ENCODE results near the gene PPP2R2C. TPM values are rescaled to one million over a fixed set of nuclear protein-coding genes. Genes with fewer than 3 reads are reported as not detected.

The PPP2R2C gene
- total RNA-seq, 2 donors from 2014 or later, result not detected

GRCh38 chr4:6500481-6501140, 28.2 kb upstream of the PPP2R2C start:
- no peak for ATAC-seq (replicated peaks)
- H3K4me3 Mint-ChIP-seq, result no peak overlapping the region
- H3K27me3 Mint-ChIP-seq, result peaks cover 22% of the 10 kb centered on the region
- H3K9me3 Mint-ChIP-seq, result peaks cover 12% of the 10 kb centered on the region
- H3K27ac Mint-ChIP-seq, result no peak overlapping the region
- no peaks in the 10 kb centered on the region for H3K36me3 Mint-ChIP-seq (ENCODE audit: low read depth)
- no peaks in the 10 kb centered on the region for H3K4me1 Mint-ChIP-seq

GRCh38 chr4:6499238-6499600, 26.8 kb upstream of the PPP2R2C start:
- ATAC-seq (replicated peaks), result no peak
- Mint-ChIP-seq H3K4me3 (no peak overlapping the region), H3K4me1 (no peaks in the 10 kb centered on the region), H3K27me3 (peaks cover 25% of the 10 kb centered on the region), H3K27ac (no peak overlapping the region), H3K36me3 (ENCODE audit: low read depth) (no peaks in the 10 kb centered on the region), H3K9me3 (peaks cover 12% of the 10 kb centered on the region)

GRCh38 chr4:6498511-6499237, 26.3 kb upstream of the PPP2R2C start:
- no peak for ATAC-seq (replicated peaks)

GRCh38 chr4:6497796-6498195, 25.4 kb upstream of the PPP2R2C start:
- Mint-ChIP-seq H3K4me1 (no peaks in the 10 kb centered on the region), H3K4me3 (no peak overlapping the region), H3K36me3 (ENCODE audit: low read depth) (no peaks in the 10 kb centered on the region), H3K27ac (no peak overlapping the region), H3K27me3 (peaks cover 31% of the 10 kb centered on the region), H3K9me3 (peaks cover under 1% of the 10 kb centered on the region)
- no peak for ATAC-seq (replicated peaks)

More at GRCh38 chr4:6498511-6499237, 26.3 kb upstream of the PPP2R2C start:
- Mint-ChIP-seq H3K4me3 (no peak overlapping the region), H3K27me3 (peaks cover 29% of the 10 kb centered on the region), H3K9me3 (peaks cover 7% of the 10 kb centered on the region), H3K4me1 (no peaks in the 10 kb centered on the region), H3K27ac (no peak overlapping the region), H3K36me3 (ENCODE audit: low read depth) (no peaks in the 10 kb centered on the region)

GRCh38 chr4:6495736-6496135, 23.3 kb upstream of the PPP2R2C start:
- ATAC-seq (replicated peaks), result no peak
- H3K36me3 Mint-ChIP-seq (ENCODE audit: low read depth), result no peaks in the 10 kb centered on the region
- H3K4me3 Mint-ChIP-seq, result no peak overlapping the region
- H3K27ac Mint-ChIP-seq, result no peak overlapping the region
- no peaks in the 10 kb centered on the region for H3K4me1 Mint-ChIP-seq
- H3K27me3 Mint-ChIP-seq, result peaks cover 24% of the 10 kb centered on the region
- no peaks in the 10 kb centered on the region for H3K9me3 Mint-ChIP-seq

GRCh38 chr4:6495296-6495590, 22.8 kb upstream of the PPP2R2C start:
- Mint-ChIP-seq H3K27ac (no peak overlapping the region), H3K4me1 (no peaks in the 10 kb centered on the region), H3K4me3 (no peak overlapping the region), H3K9me3 (no peaks in the 10 kb centered on the region), H3K36me3 (ENCODE audit: low read depth) (no peaks in the 10 kb centered on the region), H3K27me3 (peaks cover 24% of the 10 kb centered on the region)
- ATAC-seq (replicated peaks), result no peak

- no peak overlapping the region for H3K27ac Mint-ChIP-seq
- H3K36me3 Mint-ChIP-seq (ENCODE audit: low read depth), result no peaks in the 10 kb centered on the region
- no peak for ATAC-seq (replicated peaks)
- H3K9me3 Mint-ChIP-seq, result no peaks in the 10 kb centered on the region
- H3K4me3 Mint-ChIP-seq, result no peak overlapping the region
- H3K27me3 Mint-ChIP-seq, result peaks cover 26% of the 10 kb centered on the region
- H3K4me1 Mint-ChIP-seq, result no peaks in the 10 kb centered on the region
Observed at GRCh38 chr4:6494431-6495295, 22.2 kb upstream of the PPP2R2C start.

- H3K9me3 Mint-ChIP-seq, result peaks cover 3% of the 10 kb centered on the region
- H3K4me3 Mint-ChIP-seq, result no peak overlapping the region
- H3K27me3 Mint-ChIP-seq, result peaks cover 34% of the 10 kb centered on the region
- no peaks in the 10 kb centered on the region for H3K4me1 Mint-ChIP-seq
- no peak for ATAC-seq (replicated peaks)
- H3K27ac Mint-ChIP-seq, result no peak overlapping the region
- no peaks in the 10 kb centered on the region for H3K36me3 Mint-ChIP-seq (ENCODE audit: low read depth)
Observed at GRCh38 chr4:6493658-6494304, 21.4 kb upstream of the PPP2R2C start.

GRCh38 chr4:6492861-6493657, 20.6 kb upstream of the PPP2R2C start:
- peaks cover 34% of the 10 kb centered on the region for H3K27me3 Mint-ChIP-seq
- no peaks in the 10 kb centered on the region for H3K4me1 Mint-ChIP-seq
- peaks cover 4% of the 10 kb centered on the region for H3K9me3 Mint-ChIP-seq
- H3K27ac Mint-ChIP-seq, result no peak overlapping the region
- H3K4me3 Mint-ChIP-seq, result no peak overlapping the region
- no peaks in the 10 kb centered on the region for H3K36me3 Mint-ChIP-seq (ENCODE audit: low read depth)
- ATAC-seq (replicated peaks), result no peak

GRCh38 chr4:6492027-6492590, 19.7 kb upstream of the PPP2R2C start:
- H3K27ac Mint-ChIP-seq, result no peak overlapping the region
- H3K9me3 Mint-ChIP-seq, result peaks cover 10% of the 10 kb centered on the region
- peaks cover 35% of the 10 kb centered on the region for H3K27me3 Mint-ChIP-seq
- no peaks in the 10 kb centered on the region for H3K4me1 Mint-ChIP-seq
- ATAC-seq (replicated peaks), result no peak
- no peaks in the 10 kb centered on the region for H3K36me3 Mint-ChIP-seq (ENCODE audit: low read depth)
- H3K4me3 Mint-ChIP-seq, result no peak overlapping the region

GRCh38 chr4:6491235-6491634, 18.8 kb upstream of the PPP2R2C start:
- no peak for ATAC-seq (replicated peaks)
- H3K27me3 Mint-ChIP-seq, result peaks cover 39% of the 10 kb centered on the region
- H3K4me3 Mint-ChIP-seq, result no peak overlapping the region
- H3K4me1 Mint-ChIP-seq, result no peaks in the 10 kb centered on the region
- H3K36me3 Mint-ChIP-seq (ENCODE audit: low read depth), result no peaks in the 10 kb centered on the region
- H3K27ac Mint-ChIP-seq, result no peak overlapping the region
- peaks cover 19% of the 10 kb centered on the region for H3K9me3 Mint-ChIP-seq

- no peak for ATAC-seq (replicated peaks)
- no peak overlapping the region for H3K4me3 Mint-ChIP-seq
- peaks cover 39% of the 10 kb centered on the region for H3K27me3 Mint-ChIP-seq
- H3K36me3 Mint-ChIP-seq (ENCODE audit: low read depth), result no peaks in the 10 kb centered on the region
- no peaks in the 10 kb centered on the region for H3K4me1 Mint-ChIP-seq
- H3K9me3 Mint-ChIP-seq, result peaks cover 27% of the 10 kb centered on the region
- no peak overlapping the region for H3K27ac Mint-ChIP-seq
Observed at GRCh38 chr4:6489927-6490326, 17.5 kb upstream of the PPP2R2C start.

GRCh38 chr4:6487466-6487865, 15.1 kb upstream of the PPP2R2C start:
- Mint-ChIP-seq H3K9me3 (peaks cover 27% of the 10 kb centered on the region), H3K36me3 (ENCODE audit: low read depth) (no peaks in the 10 kb centered on the region), H3K4me1 (no peaks in the 10 kb centered on the region), H3K4me3 (no peak overlapping the region), H3K27me3 (peaks cover 26% of the 10 kb centered on the region), H3K27ac (no peak overlapping the region)
- ATAC-seq (replicated peaks), result no peak

Measured in activated T-helper 17 cell treated with anti-CD3 and anti-CD28 coated beads, Interleukin-2, amount 50 U/mL, for 72 hours (primary cell).